H1 (cell line): Measurements from ENCODE around the gene SLC2A13.

ENCODE experiments used
- CBX5 ChIP-seq: fragments of 300-800, 300-1000 bp; sonication (generic); IDR thresholded peaks from 2 replicates; pipeline ENCODE4 v1.7.1; 2016; ENCODE audit warnings: antibody characterized with exemption, low read length, low read depth
- CHD2 ChIP-seq: IDR thresholded peaks from 2 replicates; pipeline ENCODE4 v1.6.1; 2012; ENCODE audit warnings: low read length, improper control_type of control experiment
- CTCF ChIP-seq, 3 experiments: IDR thresholded peaks; 1 replicate in 2 of 3; 2 replicates in 1 of 3; pipeline versions ENCODE4 v1.5.1 to v1.6.1; 2011; ENCODE audit warnings: low read length in 3 of 3, mild to moderate bottlenecking in 3 of 3, inconsistent platforms in 2 of 3, low read depth in 1 of 3, moderate library complexity in 1 of 3; ENCODE audit not compliant: insufficient read depth in 1 of 3; ENCODE audit errors: control extremely low read depth in 1 of 3
- EP300 ChIP-seq, 2 experiments: IDR thresholded peaks; 1 replicate in 1 of 2; 2 replicates in 1 of 2; pipeline ENCODE4 v1.6.1; 2011 to 2012; ENCODE audit warnings: low read depth in 2 of 2, low read length in 2 of 2, mild to moderate bottlenecking in 2 of 2, borderline replicate concordance in 1 of 2, inconsistent platforms in 1 of 2, moderate library complexity in 1 of 2
- EZH2 ChIP-seq: fragments of 200-600 bp; sonication (generic); IDR thresholded peaks from 2 replicates; pipeline ENCODE4 v1.7.1; 2012; ENCODE audit warnings: low read depth, mild to moderate bottlenecking, moderate library complexity, low read length, inconsistent platforms; ENCODE audit not compliant: severe bottlenecking
- POLR2A ChIP-seq, 2 experiments: IDR thresholded peaks; 1 replicate in 1 of 2; 2 replicates in 1 of 2; pipeline ENCODE4 v1.6.1; 2011; ENCODE audit warnings: low read depth in 2 of 2, low read length in 2 of 2, mild to moderate bottlenecking in 2 of 2; ENCODE audit errors: control extremely low read depth in 1 of 2
- POLR2AphosphoS5 ChIP-seq: IDR thresholded peaks from 2 replicates; pipeline ENCODE4 v1.6.1; 2011; ENCODE audit warnings: low read depth, low read length
- SIX5 ChIP-seq: IDR thresholded peaks from 2 replicates; pipeline ENCODE4 v1.6.1; 2011; ENCODE audit warnings: mild to moderate bottlenecking, low read depth, low read length
- SP1 ChIP-seq: IDR thresholded peaks from 2 replicates; pipeline ENCODE4 v1.6.1; 2011; ENCODE audit warnings: low read depth, low read length
- SRF ChIP-seq: IDR thresholded peaks from 2 replicates; pipeline ENCODE4 v1.6.1; 2011; ENCODE audit warnings: mild to moderate bottlenecking, low read depth, low read length, moderate library complexity
- SUZ12 ChIP-seq: fragments of 200-600 bp; sonication (generic); IDR thresholded peaks from 2 replicates; pipeline ENCODE4 v1.6.1; 2012; ENCODE audit warnings: mild to moderate bottlenecking, inconsistent platforms, low read length, moderate library complexity, mixed read lengths
- TAF1 ChIP-seq: IDR thresholded peaks from 2 replicates; pipeline ENCODE4 v1.6.1; 2011; ENCODE audit warnings: mild to moderate bottlenecking, low read depth, low read length
- ZNF274 ChIP-seq: IDR thresholded peaks from 2 replicates; pipeline ENCODE4 v1.7.0; 2012; ENCODE audit warnings: low read length, borderline replicate concordance; ENCODE audit errors: extremely low read depth

GRCh38 chr12:39788239-39788638 lies 317.6 kb downstream of the SLC2A13 start:
- TF ChIP-seq CBX5 (no peak), CTCF (IDR thresholded peaks at IDR 0.05; ENCODE audit: control extremely low read depth in 1 of 3, insufficient read depth in 1 of 3, low read depth in 1 of 3, low read length in 3 of 3) (no peak), SRF (no peak), POLR2A (IDR thresholded peaks at IDR 0.05; ENCODE audit: control extremely low read depth in 1 of 2, low read depth in 2 of 2, low read length in 2 of 2) (no peak), EP300 (IDR thresholded peaks at IDR 0.05; ENCODE audit: borderline replicate concordance in 1 of 2, low read depth in 2 of 2, low read length in 2 of 2) (no peak), TAF1 (no peak), CHD2 (no peak), POLR2AphosphoS5 (no peak), SP1 (no peak), SUZ12 (no peak), ZNF274 (no peak), EZH2 (no peak), SIX5 (no peak)
